Activated CD8-positive, alpha-beta memory T cell treated with anti-CD3 and anti-CD28 coated beads, Interleukin-2, amount 50 U/mL, for 24 hours (primary cell): ENCODE data around the gene SSBP3.

Source experiments
- DNase-seq: peaks from one replicate; pipeline ENCODE4 v3.0.0-alpha.2; 2020; ENCODE audit errors: extremely low read depth

The SSBP3 gene

GRCh38 chr1:54371038-54371941 lies 34.9 kb downstream of the SSBP3 start:
- DNase-seq = no peak

- DNase-seq = no peak
Observed at GRCh38 chr1:54370287-54370989, 35.8 kb downstream of the SSBP3 start.

GRCh38 chr1:54367613-54368012 lies 38.6 kb downstream of the SSBP3 start:
- no peak for DNase-seq

- no peak for DNase-seq
Observed at GRCh38 chr1:54365847-54366246, 40.3 kb downstream of the SSBP3 start.

- DNase-seq = no peak
Observed at GRCh38 chr1:54365398-54365797, 40.8 kb downstream of the SSBP3 start.

GRCh38 chr1:54364995-54365394 lies 41.2 kb downstream of the SSBP3 start:
- DNase-seq = no peak

GRCh38 chr1:54364582-54364981 lies 41.6 kb downstream of the SSBP3 start:
- no peak for DNase-seq

GRCh38 chr1:54363925-54364324 lies 42.3 kb downstream of the SSBP3 start:
- DNase-seq = no peak

GRCh38 chr1:54362881-54363340 lies 43.3 kb downstream of the SSBP3 start:
- DNase-seq = no peak

- no peak for DNase-seq
Observed at GRCh38 chr1:54361342-54361741, 44.9 kb downstream of the SSBP3 start.

GRCh38 chr1:54360165-54361005 lies 45.8 kb downstream of the SSBP3 start:
- DNase-seq = no peak

GRCh38 chr1:54359393-54360162 lies 46.6 kb downstream of the SSBP3 start:
- no peak for DNase-seq

- no peak for DNase-seq
Observed at GRCh38 chr1:54358503-54359168, 47.6 kb downstream of the SSBP3 start.

GRCh38 chr1:54357967-54358366 lies 48.2 kb downstream of the SSBP3 start:
- DNase-seq = no peak

- no peak for DNase-seq
Observed at GRCh38 chr1:54356680-54357147, 49.5 kb downstream of the SSBP3 start.

- DNase-seq = no peak
Observed at GRCh38 chr1:54355931-54356679, 50.1 kb downstream of the SSBP3 start.

GRCh38 chr1:54354899-54355298 lies 51.3 kb downstream of the SSBP3 start:
- DNase-seq = no peak

GRCh38 chr1:54353959-54354358 lies 52.2 kb downstream of the SSBP3 start:
- DNase-seq = no peak

GRCh38 chr1:54352755-54353154 lies 53.4 kb downstream of the SSBP3 start:
- no peak for DNase-seq

GRCh38 chr1:54350360-54350759 lies 55.8 kb downstream of the SSBP3 start:
- DNase-seq = no peak
